GM13977 (cell line): ENCODE measurements around the gene PLCD3.

ENCODE experiments used
- DNase-seq: peaks from one replicate; pipeline ENCODE4 v3.0.0; 2012; ENCODE audit warnings: low spot score
- CTCF ChIP-seq: IDR thresholded peaks from 2 replicates; pipeline ENCODE4 v1.5.1; 2012; ENCODE audit warnings: mild to moderate bottlenecking, control low read depth; ENCODE audit not compliant: insufficient read depth; ENCODE audit errors: extremely low read depth, missing control alignments
- in situ Hi-C: fragments of 300-500 bp; cut with MboI; formaldehyde crosslinking; loops from one replicate; pipeline ENCODE4 v1.12.0; 2022; ENCODE audit warnings: low sequenced_read_pairs, low pct_unique_long_range_greater_than_20kb, mixed read lengths, inconsistent platforms; ENCODE audit not compliant: unreplicated experiment

PLCD3 gene

GRCh38 chr17:45145035-45145389, 12.7 kb upstream of the PLCD3 start:
- in situ Hi-C loops: no loop called here
- TF ChIP-seq CTCF: no peak
- DNase-seq: no peak

- DNase-seq: peak; percentile 72
- TF ChIP-seq CTCF: no peak
- in situ Hi-C loops: no loop called here
These were observed 12.1 kb upstream of the PLCD3 start for GRCh38 chr17:45144199-45145034.

- in situ Hi-C loops: no loop called here
- DNase-seq: peak; percentile 53
- TF ChIP-seq CTCF: no peak
These were observed 11.5 kb upstream of the PLCD3 start for GRCh38 chr17:45143767-45144198.

GRCh38 chr17:45143094-45143670, 10.9 kb upstream of the PLCD3 start:
- DNase-seq: no peak
- in situ Hi-C loops: no loop called here
- TF ChIP-seq CTCF: no peak

- no peak for TF ChIP-seq CTCF
- no peak for DNase-seq
- in situ Hi-C loops: loop anchor here (5.0 kb wide), 1 partner anchor 58 kb away; no protein-coding TSS in a partner anchor
These were observed 7.2 kb upstream of the PLCD3 start for GRCh38 chr17:45139533-45139920.

- in situ Hi-C loops: loop anchor here (5.0 kb wide), 1 partner anchor 58 kb away; no protein-coding TSS in a partner anchor
- no peak for DNase-seq
These were observed 6.7 kb upstream of the PLCD3 start for GRCh38 chr17:45138911-45139532.

More at GRCh38 chr17:45138911-45139532, 6.7 kb upstream of the PLCD3 start:
- no peak for TF ChIP-seq CTCF
